ENCODE results near the gene PTPRH.

DNA sequence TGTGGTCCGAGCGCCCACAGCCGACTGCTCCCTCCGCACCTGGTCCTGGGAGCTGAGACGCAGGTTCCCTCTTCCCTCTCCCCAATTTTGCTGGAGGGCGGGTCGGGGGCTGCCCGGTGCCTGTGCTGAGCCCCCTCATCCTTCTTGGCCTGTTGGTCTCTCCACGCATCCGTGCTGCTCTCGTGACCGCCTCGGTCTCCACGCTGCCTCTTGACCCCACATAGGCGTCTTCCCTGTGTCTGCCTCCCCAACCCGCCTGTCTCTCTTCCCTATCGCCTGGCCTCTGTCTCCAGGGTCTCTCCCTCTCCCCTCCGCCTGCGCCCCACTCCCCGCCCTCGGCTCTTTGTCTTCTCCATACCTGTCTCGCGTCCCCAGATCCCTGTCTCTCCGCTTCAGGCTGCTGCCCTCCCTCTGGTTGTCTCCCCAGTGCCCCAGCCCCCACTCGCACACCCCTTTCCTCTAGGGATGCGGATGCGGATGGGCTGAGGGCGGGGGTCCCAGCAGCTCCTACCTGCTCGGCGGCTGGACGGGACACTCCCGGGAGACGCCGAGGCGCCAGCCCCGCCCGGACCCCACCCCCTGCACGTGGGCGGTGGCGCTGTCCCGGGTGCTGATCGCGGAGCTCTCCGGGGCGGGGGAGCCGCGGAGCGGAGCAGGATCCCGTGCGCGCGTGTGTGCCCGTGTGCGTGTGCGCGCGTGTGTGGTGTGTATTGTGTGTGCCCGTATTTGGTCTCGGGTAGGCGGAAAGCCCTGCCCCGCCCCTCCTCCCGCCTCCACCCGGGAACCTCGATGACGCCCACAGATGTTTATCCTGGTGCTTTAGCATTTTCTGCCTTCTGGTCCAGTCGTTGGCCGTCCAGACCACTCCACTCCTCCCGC lies 29.5 kb downstream of the PTPRH start, which contains the start of gene SYT5:
- TF ChIP-seq, protein P1, sequence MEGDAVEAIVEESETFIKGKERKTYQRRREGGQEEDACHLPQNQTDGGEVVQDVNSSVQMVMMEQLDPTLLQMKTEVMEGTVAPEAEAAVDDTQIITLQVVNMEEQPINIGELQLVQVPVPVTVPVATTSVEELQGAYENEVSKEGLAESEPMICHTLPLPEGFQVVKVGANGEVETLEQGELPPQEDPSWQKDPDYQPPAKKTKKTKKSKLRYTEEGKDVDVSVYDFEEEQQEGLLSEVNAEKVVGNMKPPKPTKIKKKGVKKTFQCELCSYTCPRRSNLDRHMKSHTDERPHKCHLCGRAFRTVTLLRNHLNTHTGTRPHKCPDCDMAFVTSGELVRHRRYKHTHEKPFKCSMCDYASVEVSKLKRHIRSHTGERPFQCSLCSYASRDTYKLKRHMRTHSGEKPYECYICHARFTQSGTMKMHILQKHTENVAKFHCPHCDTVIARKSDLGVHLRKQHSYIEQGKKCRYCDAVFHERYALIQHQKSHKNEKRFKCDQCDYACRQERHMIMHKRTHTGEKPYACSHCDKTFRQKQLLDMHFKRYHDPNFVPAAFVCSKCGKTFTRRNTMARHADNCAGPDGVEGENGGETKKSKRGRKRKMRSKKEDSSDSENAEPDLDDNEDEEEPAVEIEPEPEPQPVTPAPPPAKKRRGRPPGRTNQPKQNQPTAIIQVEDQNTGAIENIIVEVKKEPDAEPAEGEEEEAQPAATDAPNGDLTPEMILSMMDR (IDR thresholded peaks at IDR 0.05): no peak
- no peak for TF ChIP-seq POLR2A (IDR thresholded peaks at IDR 0.05)

Data from transverse colon (tissue), 3 donors.